ENCODE data around the gene PTPRG.
A peak's percentile ranks its signal among the peaks of the same experiment; 100 is the strongest.

The PTPRG gene

DNA sequence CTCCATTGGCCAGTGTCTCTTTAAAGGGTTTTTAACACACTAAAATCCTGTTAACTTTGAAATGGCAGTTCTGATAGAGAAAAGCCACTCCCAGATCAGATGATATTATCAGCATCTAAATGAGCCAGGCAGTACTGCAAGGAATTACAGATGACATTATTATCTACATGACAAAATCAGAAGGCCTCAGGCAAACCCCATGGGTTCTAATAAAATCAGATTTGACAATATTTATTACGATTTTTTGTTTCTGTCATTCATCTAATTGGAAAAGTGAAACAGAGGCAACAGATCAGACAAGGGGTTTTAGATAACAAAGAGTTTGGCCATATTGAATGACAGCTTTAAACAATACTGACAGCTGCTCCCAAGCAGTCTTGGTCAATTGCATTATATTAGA is 699.3 kb downstream of the PTPRG start:
- no peak for DNase-seq

DNA sequence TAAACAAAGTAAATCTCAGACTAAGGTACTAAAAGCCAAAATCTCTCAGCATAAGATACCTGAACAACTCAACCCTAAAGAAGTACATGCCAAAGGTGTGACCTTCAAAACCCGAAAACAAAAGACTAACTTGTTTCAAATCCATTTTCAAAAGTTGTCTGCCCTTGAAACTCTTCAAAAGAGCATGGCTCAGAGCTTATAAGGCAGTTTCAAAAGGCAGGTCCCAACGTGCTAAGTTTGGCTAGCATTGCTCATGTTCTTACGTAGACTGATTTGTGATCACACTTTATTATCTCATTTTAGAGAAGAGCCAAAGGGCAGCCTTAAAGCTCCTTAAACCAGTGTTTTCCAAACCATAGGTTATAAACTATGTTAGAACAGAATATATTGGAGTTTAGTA is 699.8 kb downstream of the PTPRG start:
- DNase-seq, result no peak

DNA sequence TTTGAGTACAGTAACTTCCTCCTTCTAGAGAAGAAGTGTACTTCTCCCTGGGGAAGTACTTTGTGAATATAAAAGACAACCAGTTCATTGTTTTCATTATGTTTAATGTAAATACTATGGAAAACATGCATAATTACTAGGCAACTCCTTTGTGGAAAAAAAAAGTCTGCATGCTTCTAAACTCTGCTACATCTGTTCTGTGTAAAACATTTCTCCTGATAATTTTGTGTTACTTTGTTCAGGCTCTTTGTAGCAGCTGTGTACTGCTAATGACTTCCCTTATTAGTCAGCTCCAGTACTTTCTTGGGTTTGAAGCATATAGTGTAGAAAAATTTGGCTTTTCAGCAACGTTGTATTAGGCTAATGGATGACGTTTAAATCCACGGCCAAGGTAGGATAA is 700.4 kb downstream of the PTPRG start:
- no peak for DNase-seq

DNA sequence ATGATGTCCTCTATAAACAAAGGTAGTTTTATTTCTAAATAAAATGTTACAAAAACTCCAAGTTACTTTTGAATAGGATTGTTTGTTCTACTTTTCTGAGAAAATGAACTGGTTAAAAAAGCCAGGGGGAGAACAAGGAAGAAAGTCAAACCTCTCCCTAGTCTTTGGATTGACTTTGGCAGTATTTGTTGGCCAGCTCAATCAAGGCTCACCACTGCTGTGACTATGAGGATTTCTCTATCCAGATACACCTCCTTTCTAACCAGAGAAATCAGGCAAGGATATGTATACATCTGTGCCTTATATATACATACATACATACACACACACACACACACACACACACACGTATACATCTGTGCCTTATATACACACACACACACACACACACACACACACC is 704.2 kb downstream of the PTPRG start:
- no peak for DNase-seq

DNA sequence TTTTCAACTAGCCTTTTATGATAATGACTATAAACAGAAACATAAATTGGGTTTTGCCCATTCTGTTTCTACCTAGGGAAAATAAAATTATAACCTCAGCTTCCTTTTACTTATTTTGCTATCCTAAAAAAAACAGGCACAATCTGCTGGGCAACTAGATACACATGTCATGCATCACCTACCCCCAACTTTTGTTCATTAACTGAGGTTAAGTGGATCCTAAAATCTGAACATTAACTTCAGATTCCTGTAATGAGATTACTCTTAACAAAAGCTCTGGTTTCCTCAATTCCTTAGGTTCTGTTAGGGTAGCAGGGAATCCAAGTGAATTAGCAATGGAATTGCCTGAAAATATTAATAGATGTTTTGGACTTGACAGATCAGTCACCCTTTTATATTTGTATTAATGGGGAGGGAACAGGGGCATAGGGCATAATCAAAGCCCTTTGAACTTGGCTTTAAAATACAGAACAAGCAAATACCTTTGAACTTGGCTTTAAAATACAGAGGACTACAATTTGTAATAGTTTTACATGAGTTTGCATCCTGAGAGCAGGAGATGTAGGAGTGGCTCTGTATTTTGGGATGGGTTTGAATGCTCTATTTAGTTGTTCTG is 705.4 kb downstream of the PTPRG start:
- DNase-seq, result no peak

DNA sequence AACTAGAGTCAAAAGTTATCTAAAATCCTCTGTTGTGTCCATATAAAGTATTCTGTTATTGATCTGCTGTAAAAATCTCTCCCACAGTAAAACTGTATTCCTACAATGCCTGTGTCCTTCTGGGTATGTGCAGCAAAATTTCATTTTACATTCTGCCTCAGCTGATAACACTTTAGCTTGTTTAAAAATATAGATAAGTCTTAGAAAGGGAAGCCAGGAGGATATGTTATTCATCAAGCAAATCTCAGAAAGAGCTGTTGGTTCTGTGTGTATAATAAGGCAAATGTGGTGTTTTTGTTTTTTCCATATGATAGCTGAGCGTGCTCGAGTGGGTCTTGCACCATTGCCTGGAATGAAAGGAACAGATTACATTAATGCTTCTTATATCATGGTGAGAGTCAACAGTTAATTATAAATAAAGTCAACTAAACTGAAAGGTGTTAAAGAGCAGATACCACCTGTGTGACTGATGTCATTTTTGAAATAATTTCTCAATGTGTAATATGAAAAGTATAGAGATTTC is 715.3 kb downstream of the PTPRG start:
- DNase-seq, result no peak

DNA sequence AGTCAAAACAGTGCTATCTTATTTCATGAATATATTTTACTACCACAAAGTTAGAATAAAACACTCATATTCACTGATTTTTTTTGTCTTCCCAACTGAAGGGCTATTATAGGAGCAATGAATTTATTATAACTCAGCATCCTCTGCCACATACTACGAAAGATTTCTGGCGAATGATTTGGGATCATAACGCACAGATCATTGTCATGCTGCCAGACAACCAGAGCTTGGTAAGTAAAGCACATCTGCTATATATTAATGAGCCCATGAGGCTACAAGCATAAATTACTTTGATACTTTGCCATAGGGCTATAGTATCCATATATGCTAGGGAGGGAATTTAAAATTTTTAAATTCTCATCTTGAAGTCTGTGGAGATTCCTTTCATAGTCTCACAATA is 716.1 kb downstream of the PTPRG start:
- no peak for DNase-seq

DNA sequence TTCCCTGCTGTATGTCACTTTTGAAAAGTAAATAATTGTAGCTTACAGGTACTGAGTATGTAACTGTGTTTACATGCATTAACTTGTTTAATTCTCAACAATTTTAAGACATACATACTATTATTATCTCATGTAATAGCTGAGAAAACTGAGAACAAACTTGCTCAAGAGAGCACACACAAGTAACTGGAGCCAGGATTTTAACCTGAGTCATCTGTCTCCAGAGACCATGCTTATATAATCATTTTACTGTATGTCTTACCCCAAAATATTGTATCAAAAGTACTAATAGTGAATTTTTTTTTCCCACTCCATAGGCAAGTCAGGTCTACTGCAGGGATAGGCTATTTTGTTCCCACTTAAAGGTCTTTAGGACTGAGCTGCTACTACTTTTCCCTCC is 716.6 kb downstream of the PTPRG start:
- DNase-seq, result no peak

DNA sequence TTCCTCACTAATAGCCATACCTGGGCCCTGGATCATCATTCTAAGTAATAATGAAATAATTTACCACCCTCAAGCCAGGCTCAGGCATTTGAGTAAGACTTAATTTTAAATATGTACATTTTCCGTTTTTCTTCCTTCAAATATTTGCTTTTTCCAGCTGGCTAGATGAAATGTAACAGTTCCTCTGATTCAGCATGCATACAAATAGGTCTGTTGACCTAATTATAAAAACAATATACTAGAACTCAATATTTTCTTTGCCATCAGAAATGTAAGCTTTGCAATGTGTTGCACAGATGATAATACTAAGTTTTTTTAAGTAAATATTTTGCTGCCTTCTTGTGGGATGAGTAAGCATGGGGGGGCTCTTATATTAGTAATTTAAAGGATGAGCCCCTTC is 720.4 kb downstream of the PTPRG start:
- DNase-seq, result no peak

DNA sequence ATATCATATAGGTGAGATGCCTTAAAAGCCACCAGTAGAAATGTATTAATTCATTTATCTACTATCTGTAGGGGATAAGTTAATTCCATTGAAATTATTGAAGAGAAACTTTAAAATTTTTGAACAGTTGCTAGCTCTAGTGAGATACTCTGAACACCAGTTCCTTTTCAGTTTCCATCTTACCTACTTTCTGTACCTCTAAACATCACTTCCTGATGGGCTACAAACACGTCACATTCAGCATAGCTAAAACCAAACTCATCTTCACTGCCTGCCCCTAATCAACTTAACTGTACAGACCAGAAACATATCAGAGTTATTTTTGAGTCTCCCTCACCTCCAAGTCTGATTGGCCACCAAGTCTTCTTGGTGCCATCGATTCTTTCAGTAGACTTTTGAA is 723.1 kb downstream of the PTPRG start:
- DNase-seq, result no peak

DNA sequence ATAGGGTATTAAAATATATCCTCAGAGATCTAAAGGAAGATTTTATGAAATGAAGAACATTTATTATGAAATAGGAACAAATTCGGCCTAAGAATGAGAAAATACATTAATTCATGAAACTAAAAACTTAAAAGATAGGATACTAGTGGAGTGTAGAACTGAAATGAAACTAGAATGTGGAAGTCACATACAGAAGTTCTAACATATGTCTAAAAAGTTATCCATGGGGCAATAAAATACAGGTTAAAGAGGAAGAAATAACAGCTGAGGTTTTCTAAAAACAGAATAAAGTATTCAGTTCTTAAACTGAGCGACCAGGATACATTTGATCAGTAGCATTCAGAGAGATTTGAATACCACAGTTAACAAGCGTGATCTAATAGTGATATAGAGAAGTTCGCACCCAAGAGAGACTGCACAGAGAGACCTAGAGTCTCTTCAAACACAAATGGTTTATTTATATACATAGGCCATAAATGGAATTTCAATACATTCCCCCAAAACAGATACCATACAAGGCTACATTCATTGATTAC is 726.1 kb downstream of the PTPRG start:
- no peak for DNase-seq

DNA sequence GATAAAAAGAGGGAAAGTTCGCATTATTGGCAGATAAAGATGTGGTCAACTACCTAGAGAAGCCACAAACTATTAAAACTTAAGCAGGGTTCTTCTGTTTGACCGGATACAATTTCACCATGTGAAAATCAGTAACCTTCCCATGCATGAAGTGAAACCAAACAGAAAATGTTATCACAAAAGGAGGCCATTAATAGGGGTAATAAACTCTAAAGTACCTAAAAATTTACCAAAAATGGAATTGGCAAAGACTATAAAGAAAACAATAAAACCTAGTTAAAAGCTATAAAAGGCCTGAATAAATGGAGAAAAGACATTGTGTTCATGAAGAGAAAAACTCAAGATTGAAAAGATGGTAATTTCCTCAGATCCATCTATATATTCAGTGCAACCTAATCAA is 728.6 kb downstream of the PTPRG start:
- DNase-seq, result no peak

DNA sequence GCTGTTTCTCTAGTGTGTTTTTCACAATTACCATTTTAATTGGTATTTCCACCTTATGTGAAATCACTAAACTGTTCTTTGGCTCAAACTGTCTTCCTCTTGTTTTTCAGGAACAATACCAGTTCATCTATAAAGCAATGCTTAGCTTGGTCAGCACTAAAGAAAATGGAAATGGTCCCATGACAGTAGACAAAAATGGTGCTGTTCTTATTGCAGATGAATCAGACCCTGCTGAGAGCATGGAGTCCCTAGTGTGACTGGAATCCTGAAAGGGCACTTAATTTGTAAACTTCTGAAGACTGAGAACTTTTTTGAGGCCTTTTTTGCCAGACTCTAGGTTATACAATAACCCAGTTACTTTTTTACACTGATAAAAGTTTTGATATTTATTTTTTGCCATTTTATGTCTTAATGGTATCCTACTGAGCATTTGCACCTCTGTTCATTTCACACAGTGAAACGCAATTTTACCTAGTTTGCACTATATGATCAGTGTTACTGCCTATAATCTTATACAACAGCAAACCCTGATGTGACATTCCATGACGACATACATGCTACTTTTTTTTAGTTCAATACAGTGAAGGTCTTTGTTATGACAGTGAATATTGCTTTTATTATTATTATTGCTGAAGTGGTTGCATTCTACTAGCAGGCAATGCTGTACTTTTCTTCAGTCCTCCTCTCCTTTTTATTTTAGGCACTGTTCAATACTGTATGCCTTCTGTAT is 731.8 kb downstream of the PTPRG start:
- no peak for DNase-seq

DNA sequence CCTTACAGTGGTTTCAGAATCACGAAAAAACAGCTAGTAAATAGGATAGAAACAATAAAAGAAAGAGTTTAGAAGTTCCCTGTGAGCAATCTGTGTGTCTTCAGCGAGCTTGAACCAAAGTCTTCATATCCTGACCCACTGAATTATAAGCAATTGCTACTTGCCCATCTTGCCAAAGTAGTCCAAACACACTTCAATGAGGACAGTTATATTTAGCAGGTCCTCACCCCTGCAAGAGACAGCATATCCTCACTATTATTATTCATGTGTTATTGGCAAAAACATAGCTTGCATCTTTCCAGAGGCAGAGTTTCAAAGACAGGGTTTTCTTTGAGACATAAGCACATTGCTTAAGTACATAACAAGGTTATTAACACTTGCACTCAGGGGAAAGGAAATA is 734.2 kb downstream of the PTPRG start:
- no peak for DNase-seq

DNA sequence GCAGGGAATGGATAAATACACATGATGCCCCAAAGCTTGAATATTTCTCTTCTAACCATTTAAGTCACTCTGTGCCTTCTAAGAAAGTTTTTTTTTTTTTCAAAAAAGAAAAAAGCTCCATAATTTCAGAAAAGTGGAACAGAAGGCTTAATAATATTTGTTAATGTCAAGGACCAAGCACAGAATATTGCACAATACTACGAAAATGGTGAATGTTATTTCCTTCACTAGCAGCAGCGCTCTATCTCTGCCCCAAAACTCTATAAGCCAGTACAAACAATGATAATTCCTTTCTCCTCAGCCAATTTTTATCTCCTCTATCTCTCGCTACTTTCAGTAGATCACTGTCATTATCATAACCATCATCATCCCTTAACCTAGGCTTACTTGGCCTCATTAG is 739.2 kb downstream of the PTPRG start:
- DNase-seq, result no peak

DNA sequence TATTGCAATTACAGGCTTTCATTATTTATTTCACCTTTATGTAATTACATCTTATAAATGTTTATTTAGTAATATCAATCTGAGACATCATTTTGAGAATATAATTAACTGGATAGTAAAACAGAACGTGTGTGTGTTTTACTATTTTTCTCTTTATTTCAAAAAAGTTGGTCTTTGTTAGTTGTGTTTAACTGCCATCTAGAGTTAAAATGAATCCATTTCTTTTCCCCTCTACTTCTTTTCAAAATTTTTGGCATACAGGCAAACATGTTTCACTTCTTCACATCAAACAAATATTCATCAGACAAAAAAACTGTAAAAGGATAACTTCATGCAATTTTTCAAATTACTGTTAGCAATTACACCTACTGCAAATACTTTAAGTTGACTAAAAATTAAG is 750.8 kb downstream of the PTPRG start:
- no peak for DNase-seq

DNA sequence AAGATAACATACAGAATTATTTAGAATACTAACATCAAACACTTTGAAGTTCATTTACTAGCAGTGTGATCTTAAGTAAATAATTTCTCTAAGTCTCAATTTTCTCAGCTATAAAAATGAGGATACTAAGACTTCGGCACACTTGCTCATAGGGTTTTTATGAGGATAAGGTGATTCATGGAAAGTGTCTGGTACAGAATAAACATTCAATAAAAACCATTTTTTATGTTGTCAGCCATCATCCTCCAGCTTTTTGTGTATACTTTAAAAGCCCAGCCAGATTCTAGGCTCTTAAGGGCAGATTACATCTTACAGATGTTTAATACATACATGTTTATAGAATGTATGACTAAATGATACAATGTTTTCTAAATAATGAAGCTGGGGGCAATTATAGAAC is 755.2 kb downstream of the PTPRG start:
- no peak for DNase-seq

DNA sequence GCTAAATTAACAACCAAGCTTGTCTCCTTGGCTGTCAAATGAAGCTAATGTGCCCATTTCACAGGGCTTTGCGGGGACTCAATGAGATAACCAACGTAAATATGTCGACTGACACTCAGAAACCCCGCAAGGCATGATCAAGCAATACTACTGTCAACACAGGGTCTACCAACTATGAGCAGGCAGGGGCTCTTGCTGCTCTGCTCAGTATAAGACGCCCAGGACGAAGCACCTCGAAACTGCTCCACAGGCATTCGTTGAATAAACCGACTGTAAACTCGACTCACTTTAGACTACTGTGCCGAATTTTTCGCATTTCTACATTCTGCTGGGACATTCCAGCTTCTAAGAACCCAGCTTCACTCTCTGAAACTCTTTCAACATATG is 757.0 kb downstream of the PTPRG start:
- peak; percentile 34 for DNase-seq

DNA sequence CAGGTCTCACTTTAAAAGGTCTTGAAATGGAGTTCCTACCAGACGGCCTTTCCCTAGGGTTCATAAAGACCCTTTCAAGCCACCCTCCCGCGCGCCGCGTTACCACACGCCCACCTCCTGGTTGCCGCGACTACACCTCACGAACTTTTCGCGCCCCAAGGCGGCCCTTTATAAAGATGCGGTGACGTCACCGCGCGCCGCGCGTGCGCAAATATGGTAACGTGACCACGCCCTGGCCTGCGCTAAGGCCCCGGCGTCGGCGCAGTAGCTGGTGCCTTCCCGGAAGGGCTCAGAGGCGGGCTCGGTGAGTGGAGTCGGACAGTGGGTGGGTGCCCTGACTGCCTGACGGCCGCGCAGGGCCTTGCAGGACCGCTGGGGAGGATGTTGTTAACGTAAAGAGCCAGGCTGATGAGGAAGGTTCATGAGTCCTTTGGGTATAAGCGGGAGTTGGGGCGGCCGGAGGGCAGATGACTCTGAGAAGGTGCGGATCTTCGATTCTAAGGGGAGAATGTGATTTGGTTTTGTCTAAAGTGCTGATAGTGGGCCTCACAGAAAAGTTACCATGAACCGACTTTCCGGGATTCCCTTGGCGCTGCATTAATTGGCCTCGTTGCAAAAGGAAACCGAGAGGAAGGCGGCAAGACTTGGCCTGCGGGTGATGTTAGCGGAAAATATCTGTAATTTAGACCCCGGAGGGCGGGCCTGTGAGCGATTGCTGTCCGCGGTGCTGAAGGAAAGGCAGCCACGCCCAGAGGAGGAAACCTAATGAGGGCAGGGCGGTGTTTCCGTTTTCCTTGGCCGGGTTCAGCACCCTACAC is 757.6 kb downstream of the PTPRG start:
- DNase-seq, result peak; percentile 75

DNA sequence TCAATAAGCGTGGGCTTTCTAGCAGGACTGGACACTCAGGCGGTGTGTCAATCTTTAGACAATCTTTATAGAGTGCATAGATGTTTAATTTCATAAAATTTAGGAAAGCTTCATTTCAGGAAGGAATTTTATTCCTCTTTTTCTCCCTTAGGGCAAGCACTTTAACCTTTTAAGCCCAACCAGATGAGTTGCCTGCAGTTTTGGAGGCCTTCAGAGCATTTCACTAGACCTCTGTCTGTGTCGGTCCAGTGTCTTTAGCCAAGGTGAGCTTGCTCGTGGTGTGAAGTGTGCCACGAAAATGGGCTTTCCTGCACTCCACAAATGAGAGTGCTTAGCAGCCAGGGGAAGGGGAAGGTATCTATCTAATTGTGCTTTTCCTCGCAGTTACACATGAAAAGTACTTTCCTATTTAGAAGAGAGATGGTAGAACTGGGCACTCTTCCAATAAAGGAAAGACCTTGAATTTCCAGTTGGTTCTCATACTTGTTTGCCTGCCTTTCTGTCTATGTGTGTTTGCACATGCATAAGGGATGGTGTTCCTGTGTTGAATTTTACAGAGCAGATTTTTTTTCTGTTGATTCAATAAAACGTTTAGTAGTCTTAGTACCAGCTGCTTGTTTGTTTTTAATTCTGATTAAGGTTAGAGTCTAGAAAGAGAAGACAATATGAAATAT is 758.3 kb downstream of the PTPRG start:
- DNase-seq, result peak; percentile 78

DNA sequence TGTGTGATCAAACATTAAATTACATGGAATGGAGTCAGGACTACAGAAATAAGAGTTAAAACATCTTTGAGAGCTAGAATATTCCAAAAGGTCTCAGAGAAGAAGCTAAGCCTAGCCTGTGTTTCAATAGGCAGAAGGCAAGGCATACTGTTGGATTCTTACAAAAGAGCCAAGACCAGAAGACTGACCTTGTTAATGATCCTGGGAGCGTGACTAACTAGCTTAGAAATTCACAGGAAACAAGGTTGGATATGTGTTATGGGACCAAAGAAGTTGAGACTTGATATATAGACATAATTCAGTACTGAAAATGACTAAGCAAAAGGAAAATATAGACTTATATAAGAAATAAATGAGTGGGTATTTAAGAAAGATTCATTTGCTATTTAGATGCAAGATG is 761.9 kb downstream of the PTPRG start:
- no peak for DNase-seq

DNA sequence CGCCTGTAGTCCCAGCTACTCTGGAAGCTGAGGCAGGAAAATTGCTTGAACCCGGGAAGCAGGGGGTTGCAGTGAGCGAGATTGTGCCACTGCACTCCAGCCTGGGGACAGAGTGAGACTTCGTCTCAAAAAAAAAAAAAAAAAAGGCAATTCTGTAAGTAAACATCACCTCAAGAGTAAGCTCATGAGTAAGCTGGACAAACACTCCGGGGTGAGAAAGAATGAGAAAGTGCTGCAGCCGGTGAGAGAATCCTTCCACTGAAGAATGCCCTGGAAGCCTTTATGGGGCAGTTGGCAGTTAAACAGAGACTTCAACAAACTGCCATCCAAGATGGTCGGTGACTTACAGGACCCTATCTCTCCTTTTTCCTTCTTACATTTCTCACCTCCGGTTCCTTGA is 764.5 kb downstream of the PTPRG start:
- no peak for DNase-seq

DNA sequence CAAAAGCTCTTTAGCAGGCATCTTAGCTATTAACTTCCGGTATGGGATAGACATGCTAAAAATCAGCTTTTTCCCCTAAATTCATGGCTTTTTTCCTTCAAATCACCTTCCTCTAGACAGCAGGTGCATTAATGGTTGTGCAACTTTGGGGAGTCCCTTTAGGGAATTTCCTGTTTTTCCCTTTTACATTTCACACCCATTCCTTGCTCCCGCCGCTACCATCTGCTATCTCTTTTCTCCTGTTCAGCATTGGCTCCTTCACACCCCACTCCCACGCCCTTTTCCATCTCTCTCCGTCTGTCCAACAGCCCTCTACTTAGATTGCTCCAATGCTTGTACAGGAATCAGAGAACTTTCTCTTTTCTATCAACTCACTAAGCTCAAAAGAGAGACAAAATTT is 768.6 kb downstream of the PTPRG start:
- no peak for DNase-seq

All from NCI-H510A treated with DMSO at 0.1 percent for 48 hours (cell line).